PC-3 (cell line): ENCODE data around the gene EXOC4.

Experiments
- CTCF ChIP-seq: fragments of 300-600 bp; sonication (generic); conservative IDR thresholded peaks from 2 replicates; pipeline ENCODE4 v1.5.1; 2017; ENCODE audit warnings: antibody characterized with exemption, low read depth, mild to moderate bottlenecking, low read length
- EZH2 ChIP-seq: fragments of 300-600 bp; sonication (generic); IDR thresholded peaks from one replicate; pipeline ENCODE4 v1.6.1; 2017; ENCODE audit warnings: antibody characterized with exemption, mild to moderate bottlenecking, low read length; ENCODE audit not compliant: unreplicated experiment
- EZH2phosphoT487 ChIP-seq: fragments of 300-600 bp; sonication (generic); IDR thresholded peaks from 2 replicates; pipeline ENCODE4 v1.6.1; 2018; ENCODE audit warnings: mild to moderate bottlenecking, antibody characterized with exemption, low read length, borderline replicate concordance

- TF ChIP-seq CTCF: no peak
- TF ChIP-seq EZH2: no peak
- TF ChIP-seq EZH2phosphoT487: no peak
These were observed 814.3 kb downstream of the EXOC4 start for GRCh38 chr7:134067164-134067563.
